GM23338 (cell line): Measurements from ENCODE around the gene ECE1. TPM values are rescaled to one million over a fixed set of nuclear protein-coding genes. Genes with fewer than 3 reads are reported as not detected.

Source experiments
- ATAC-seq: fragments of 200-7000 bp; cut with Tn5 transposase; 3 replicates; pipeline ENCODE4 v1.9.1; 2020
- DNase-seq: peaks from one replicate; pipeline ENCODE4 v3.0.0-alpha.2; 2015; ENCODE audit warnings: low spot score
- H2AFZ ChIP-seq: fragments of 200-600 bp; sonication (generic); 2 replicates; pipeline ENCODE4 v1.8.0; 2016; ENCODE audit warnings: antibody characterized with exemption, mild to moderate bottlenecking, moderate library complexity
- H3F3A ChIP-seq: fragments of 200-600 bp; sonication (generic); replicated peaks from 2 replicates; pipeline ENCODE4 v1.8.0; 2017; ENCODE audit warnings: antibody characterized with exemption, mixed run types, low read depth
- H3K27ac ChIP-seq: fragments of 200-600 bp; sonication (generic); 2 replicates; pipeline ENCODE4 v1.6.1; 2016; ENCODE audit warnings: low read depth
- H3K27me3 ChIP-seq: fragments of 200-600 bp; sonication (generic); 2 replicates; pipeline ENCODE4 v1.8.0; 2016; ENCODE audit warnings: mild to moderate bottlenecking, mixed run types, moderate library complexity; ENCODE audit not compliant: insufficient read depth
- H3K36me3 ChIP-seq: fragments of 200-600 bp; sonication (generic); 2 replicates; pipeline ENCODE4 v1.8.0; 2016; ENCODE audit warnings: mild to moderate bottlenecking; ENCODE audit not compliant: insufficient read depth
- H3K4me1 ChIP-seq: fragments of 200-600 bp; sonication (generic); 2 replicates; pipeline ENCODE4 v1.8.0; 2016; ENCODE audit warnings: mild to moderate bottlenecking, moderate library complexity; ENCODE audit not compliant: insufficient read depth
- H3K4me2 ChIP-seq: fragments of 200-600 bp; sonication (generic); 2 replicates; pipeline ENCODE4 v1.7.1; 2017; ENCODE audit warnings: mixed run types
- H3K4me3 ChIP-seq: fragments of 200-600 bp; sonication (generic); 2 replicates; pipeline ENCODE4 v1.6.1; 2016; ENCODE audit warnings: mixed run types
- H3K79me2 ChIP-seq: fragments of 200-600 bp; sonication (generic); replicated peaks from 2 replicates; pipeline ENCODE4 v1.8.0; 2017; ENCODE audit warnings: mild to moderate bottlenecking; ENCODE audit not compliant: insufficient read depth
- H3K9me2 ChIP-seq: fragments of 200-600 bp; sonication (generic); 2 replicates; pipeline ENCODE4 v1.8.0; 2017; ENCODE audit not compliant: insufficient read depth
- H4K20me1 ChIP-seq: fragments of 200-600 bp; sonication (generic); replicated peaks from 2 replicates; pipeline ENCODE4 v1.8.0; 2017; ENCODE audit warnings: mild to moderate bottlenecking; ENCODE audit not compliant: insufficient read depth
- H3K27ac Mint-ChIP-seq: 2 replicates; pipeline ENCODE4 v1.8.0; 2020; ENCODE audit warnings: inconsistent platforms, mild to moderate bottlenecking, moderate library complexity, mixed read lengths
- H3K27me3 Mint-ChIP-seq: 3 replicates; pipeline ENCODE4 v1.8.0; 2022; ENCODE audit warnings: low read depth, mild to moderate bottlenecking, moderate library complexity, mixed read lengths, inconsistent platforms; ENCODE audit not compliant: insufficient read depth, poor library complexity
- H3K36me3 Mint-ChIP-seq: 3 replicates; pipeline ENCODE4 v1.8.0; 2021; ENCODE audit warnings: low read depth, mild to moderate bottlenecking, inconsistent platforms, moderate library complexity, mixed read lengths
- H3K4me1 Mint-ChIP-seq: 3 replicates; pipeline ENCODE4 v1.8.0; 2020; ENCODE audit warnings: mild to moderate bottlenecking, inconsistent platforms, mixed read lengths
- H3K4me3 Mint-ChIP-seq: 3 replicates; pipeline ENCODE4 v1.8.0; 2021; ENCODE audit warnings: moderate library complexity, mild to moderate bottlenecking, inconsistent platforms, mixed read lengths
- H3K9me3 Mint-ChIP-seq: 3 replicates; pipeline ENCODE4 v1.8.0; 2020; ENCODE audit warnings: moderate library complexity, mild to moderate bottlenecking, inconsistent platforms, mixed read lengths
- CREB1 ChIP-seq: fragments of 250-450 bp; sonication (Bioruptor Pico); IDR thresholded peaks from 2 replicates; pipeline ENCODE4 v1.5.0; 2020; ENCODE audit warnings: low read depth, mild to moderate bottlenecking, moderate library complexity
- CTCF ChIP-seq, 2 experiments: fragments of 200-600 bp in 1 of 2; sonication (generic) in 1 of 2; conservative IDR thresholded peaks; 2 replicates each; pipeline versions ENCODE4 v1.5.1 to v1.6.1; 2016 to 2017; ENCODE audit warnings: antibody characterized with exemption in 2 of 2, low read depth in 2 of 2, mild to moderate bottlenecking in 2 of 2, moderate library complexity in 1 of 2
- ETS1 ChIP-seq: IDR thresholded peaks from 2 replicates; pipeline ENCODE4 v1.6.1; 2016; ENCODE audit warnings: antibody characterized with exemption
- EZH2 ChIP-seq: fragments of 200-600 bp; sonication (generic); IDR thresholded peaks from one replicate; pipeline ENCODE4 v1.8.0; 2017; ENCODE audit warnings: antibody characterized with exemption, mild to moderate bottlenecking, low read depth; ENCODE audit not compliant: unreplicated experiment
- EZH2phosphoT487 ChIP-seq: fragments of 200-600 bp; sonication (generic); IDR thresholded peaks from one replicate; pipeline ENCODE4 v1.8.1; 2018; ENCODE audit warnings: antibody characterized with exemption; ENCODE audit not compliant: unreplicated experiment
- JUNB ChIP-seq: IDR thresholded peaks from one replicate; pipeline ENCODE4 v1.6.1; 2016; ENCODE audit warnings: antibody characterized with exemption; ENCODE audit not compliant: unreplicated experiment
- NANOG ChIP-seq: IDR thresholded peaks from 2 replicates; pipeline ENCODE4 v1.6.1; 2016; ENCODE audit warnings: antibody characterized with exemption, borderline replicate concordance
- POLR2AphosphoS5 ChIP-seq: IDR thresholded peaks from 2 replicates; pipeline ENCODE4 v1.6.1; 2016; ENCODE audit warnings: antibody characterized with exemption, low read depth
- REST ChIP-seq: IDR thresholded peaks from one replicate; pipeline ENCODE4 v1.6.1; 2018; ENCODE audit warnings: antibody characterized with exemption; ENCODE audit not compliant: unreplicated experiment
- STAT1 ChIP-seq: IDR thresholded peaks from one replicate; pipeline ENCODE4 v1.6.1; 2016; ENCODE audit warnings: antibody characterized with exemption; ENCODE audit not compliant: unreplicated experiment
- ZNF114 ChIP-seq: fragments of 250-450 bp; sonication (Bioruptor Pico); IDR thresholded peaks from 2 replicates; pipeline ENCODE4 v1.5.0; 2020; ENCODE audit warnings: mild to moderate bottlenecking, moderate library complexity
- ZNF331 ChIP-seq: fragments of 250-450 bp; sonication (Bioruptor Pico); IDR thresholded peaks from 2 replicates; pipeline ENCODE4 v1.5.0; 2020; ENCODE audit warnings: low read depth, mild to moderate bottlenecking, moderate library complexity
- ZNF462 ChIP-seq: fragments of 250-450 bp; sonication (Bioruptor Pico); IDR thresholded peaks from 2 replicates; pipeline ENCODE4 v1.5.0; 2020; ENCODE audit warnings: mild to moderate bottlenecking, moderate library complexity
- polyA plus RNA-seq: library from polyadenylated mRNA; unstranded; fragments of >200 nt; fragmentation: Nextera tagmentation; extraction: Ambion mirVana; gene quantifications from 2 replicates; pipeline ENCODE4 v1.2.1, GENCODE V29; 2016
- total RNA-seq: library from RNA; depleted of rRNA; stranded (reverse); fragments of >200 nt; shearing (Covaris generic); gene quantifications from 2 replicates; pipeline ENCODE4 v1.2.3, GENCODE V29; 2014

The ECE1 gene
- total and polyA plus RNA-seq, 2 experiments from 2014 or later, result 11.0 to 45.0 TPM

GRCh38 chr1:21299780-21300395 lies 9.6 kb upstream of the ECE1 start:
- Mint-ChIP-seq H3K4me1 (peaks cover 23% of the 10 kb centered on the region), H3K36me3 (no peaks in the 10 kb centered on the region; the same call in 2 of the 3 replicates), H3K9me3 (no peaks in the 10 kb centered on the region), H3K27ac (no peak overlapping the region), H3K27me3 (peaks cover 12% of the 10 kb centered on the region), H3K4me3 (no peak overlapping the region)
- no peak overlapping the region for H3K27ac ChIP-seq
- no peaks in the 10 kb centered on the region; the same call in 1 of the 2 replicates for H3F3A ChIP-seq
- no peaks in the 10 kb centered on the region for H3K36me3 ChIP-seq
- no peak overlapping the region for H3K4me3 ChIP-seq
- no peaks in the 10 kb centered on the region; the same call in 1 of the 2 replicates for H4K20me1 ChIP-seq
- DNase-seq (no peak), ATAC-seq (no peak)
- H3K4me2 ChIP-seq, result no peak overlapping the region
- no peaks in the 10 kb centered on the region for H3K9me2 ChIP-seq
- H3K79me2 ChIP-seq, result peaks cover 4% of the 10 kb centered on the region; the same call in 1 of the 2 replicates
- H3K27me3 ChIP-seq, result no peaks in the 10 kb centered on the region
- TF ChIP-seq CREB1 (CRISPR knock-in tag), result no peak
- TF ChIP-seq ZNF331 (CRISPR knock-in tag), result no peak
- TF ChIP-seq ETS1, result no peak
- TF ChIP-seq EZH2, result no peak
- no peak for TF ChIP-seq EZH2phosphoT487
- no peak for TF ChIP-seq ZNF114
- no peak for TF ChIP-seq CTCF (conservative IDR thresholded peaks at IDR 0.05; ENCODE audit: low read depth in 2 of 2)
- TF ChIP-seq REST, result no peak
- no peak for TF ChIP-seq NANOG
- no peak for TF ChIP-seq POLR2AphosphoS5
- TF ChIP-seq JUNB, result no peak
- TF ChIP-seq ZNF462 (CRISPR knock-in tag), result no peak
- TF ChIP-seq STAT1, result no peak
- H3K4me1 ChIP-seq, result peaks cover 9% of the 10 kb centered on the region; the same call in 1 of the 2 replicates
- no peak overlapping the region for H2AFZ ChIP-seq
